NOMO-1 treated with dmso at 0.1 percent for 144 hours (cell line): ENCODE data around the gene PARPBP.
"Not testable (repeated sequence)": the region's sequence is repeated elsewhere in the genome, so short reads cannot be mapped to it uniquely, and the experiment has no call there.

Source experiments
- DNase-seq: peaks from one replicate; lab custom pipeline; 2025; ENCODE audit not compliant: unreplicated experiment; lab: John Stamatoyannopoulos, UW

The PARPBP gene, protein sequence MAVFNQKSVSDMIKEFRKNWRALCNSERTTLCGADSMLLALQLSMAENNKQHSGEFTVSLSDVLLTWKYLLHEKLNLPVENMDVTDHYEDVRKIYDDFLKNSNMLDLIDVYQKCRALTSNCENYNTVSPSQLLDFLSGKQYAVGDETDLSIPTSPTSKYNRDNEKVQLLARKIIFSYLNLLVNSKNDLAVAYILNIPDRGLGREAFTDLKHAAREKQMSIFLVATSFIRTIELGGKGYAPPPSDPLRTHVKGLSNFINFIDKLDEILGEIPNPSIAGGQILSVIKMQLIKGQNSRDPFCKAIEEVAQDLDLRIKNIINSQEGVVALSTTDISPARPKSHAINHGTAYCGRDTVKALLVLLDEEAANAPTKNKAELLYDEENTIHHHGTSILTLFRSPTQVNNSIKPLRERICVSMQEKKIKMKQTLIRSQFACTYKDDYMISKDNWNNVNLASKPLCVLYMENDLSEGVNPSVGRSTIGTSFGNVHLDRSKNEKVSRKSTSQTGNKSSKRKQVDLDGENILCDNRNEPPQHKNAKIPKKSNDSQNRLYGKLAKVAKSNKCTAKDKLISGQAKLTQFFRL

GRCh38 chr12:102119674-102120563 is at the start of gene PARPBP, which contains the start of gene NUP37:
PARPBP (plus strand) TSS chr12:102120183; CDS start chr12:102123889, 3,706 bp downstream.
NUP37 (minus strand) TSS chr12:102120114; CDS start chr12:102118518, 1,596 bp downstream.
- DNase-seq = peak; percentile 90

- DNase-seq = not testable (repeated sequence)
Observed at GRCh38 chr12:102072092-102072491, 47.9 kb upstream of the PARPBP start.

- no peak for DNase-seq
Observed at GRCh38 chr12:102080842-102081241, 39.1 kb upstream of the PARPBP start.

GRCh38 chr12:102089228-102089835 is 30.7 kb upstream of the PARPBP start:
- DNase-seq = not testable (repeated sequence)

- no peak for DNase-seq
Observed at GRCh38 chr12:102093319-102093718, 26.7 kb upstream of the PARPBP start.

DNA sequence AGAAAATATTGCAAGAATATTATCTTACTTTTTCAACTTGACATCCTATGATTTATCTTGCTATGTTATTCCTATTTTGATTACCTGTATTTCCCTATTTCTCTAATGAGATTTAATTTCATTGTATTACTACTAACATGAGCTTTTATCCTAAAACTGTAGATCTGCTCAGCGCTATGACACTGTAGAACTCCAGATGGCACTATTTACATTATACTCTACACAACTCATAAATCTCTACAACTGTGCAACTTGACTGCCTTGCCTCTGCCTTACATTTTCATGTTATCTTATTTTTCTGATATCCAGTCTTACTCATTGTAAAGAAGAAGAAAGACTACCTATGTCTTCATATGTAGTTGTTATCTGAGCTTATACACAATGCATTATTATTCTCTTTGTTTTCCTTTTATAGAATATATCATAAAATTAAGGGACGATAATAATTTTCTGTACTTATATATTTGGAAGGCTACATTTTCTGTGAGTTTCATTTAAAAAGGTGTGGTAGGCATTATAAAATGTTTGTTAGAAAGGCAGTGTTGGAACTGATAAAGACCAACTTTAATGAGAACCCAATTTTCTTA is 24.2 kb upstream of the PARPBP start:
- DNase-seq = no peak

DNA sequence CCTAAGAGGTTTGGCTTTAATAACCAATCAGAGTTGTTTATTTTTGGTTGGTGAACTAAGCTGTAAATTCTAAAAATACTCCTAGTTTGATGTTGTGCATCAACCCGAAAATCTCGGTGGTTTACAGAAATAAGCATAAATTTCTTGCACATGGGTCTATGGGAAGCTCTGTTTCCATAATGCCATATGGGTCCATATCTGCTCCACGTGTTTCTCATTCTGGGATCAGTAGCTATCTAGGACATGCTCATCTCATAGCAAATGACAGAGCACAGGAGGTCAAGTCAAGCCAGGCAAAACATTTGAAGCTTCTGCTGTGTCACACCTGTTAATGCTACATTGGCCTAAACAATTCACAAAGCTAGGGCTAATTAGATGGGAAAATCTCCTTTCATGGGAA is 23.1 kb upstream of the PARPBP start:
- no peak for DNase-seq

DNA sequence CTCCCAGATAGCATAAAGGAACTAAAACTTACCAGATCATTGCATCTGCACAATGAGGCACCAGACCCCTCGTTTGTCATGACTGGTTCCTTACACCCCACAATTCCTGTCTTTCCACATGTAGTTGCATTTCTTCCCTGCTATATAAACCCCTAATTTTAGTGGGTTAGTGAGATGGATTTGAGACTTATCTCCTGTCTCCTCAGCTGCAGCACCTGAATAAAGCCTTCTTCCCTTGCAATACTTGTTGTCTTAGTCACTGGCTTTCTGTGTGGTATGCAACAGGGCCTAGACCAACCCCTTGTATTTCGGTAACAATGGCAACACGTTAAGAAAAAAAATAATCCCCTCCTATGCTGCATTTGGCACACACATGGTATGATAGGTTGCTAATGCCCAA is 13.1 kb upstream of the PARPBP start:
- DNase-seq = no peak

GRCh38 chr12:102107970-102108369 is 12.0 kb upstream of the PARPBP start:
- no peak for DNase-seq

DNA sequence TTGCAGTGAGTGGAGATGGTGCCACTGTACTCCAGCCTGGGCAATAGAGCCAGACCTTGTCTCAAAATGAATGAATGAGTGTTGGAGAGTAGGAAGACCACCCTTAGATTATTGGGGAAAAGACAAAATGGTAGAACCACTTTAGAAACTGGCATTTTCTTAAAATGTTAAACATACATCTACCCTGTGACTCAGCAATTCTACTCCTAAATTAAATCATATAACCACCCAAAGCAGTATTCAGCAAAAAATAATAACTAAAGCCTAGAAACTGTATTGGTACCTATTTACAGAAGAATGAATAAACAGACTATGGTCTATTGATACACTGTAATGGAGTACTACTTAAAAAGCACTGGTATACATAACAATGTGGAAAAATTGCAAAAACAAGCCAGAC is 9.2 kb upstream of the PARPBP start:
- DNase-seq = no peak

- no peak for DNase-seq
Observed at GRCh38 chr12:102114212-102114611, 5.8 kb upstream of the PARPBP start.

DNA sequence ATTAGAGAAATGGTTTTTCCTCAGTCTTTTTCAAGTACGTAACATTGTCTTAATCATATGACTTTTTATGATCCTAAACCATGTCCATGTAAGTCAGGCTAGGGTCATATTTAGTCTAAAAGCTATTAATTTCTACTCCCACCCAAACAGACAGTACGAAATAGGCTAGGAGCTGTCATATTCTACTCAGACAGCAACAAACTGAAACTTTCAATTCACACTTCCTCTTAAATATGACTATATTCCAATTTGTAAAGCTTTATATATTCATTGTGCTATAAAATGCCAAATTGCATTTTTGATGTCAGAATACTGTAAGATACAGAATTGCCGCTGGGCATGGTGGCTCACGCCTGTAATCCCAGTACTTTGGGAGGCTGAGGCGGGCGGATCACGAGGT is 3.6 kb upstream of the PARPBP start:
- DNase-seq = no peak

DNA sequence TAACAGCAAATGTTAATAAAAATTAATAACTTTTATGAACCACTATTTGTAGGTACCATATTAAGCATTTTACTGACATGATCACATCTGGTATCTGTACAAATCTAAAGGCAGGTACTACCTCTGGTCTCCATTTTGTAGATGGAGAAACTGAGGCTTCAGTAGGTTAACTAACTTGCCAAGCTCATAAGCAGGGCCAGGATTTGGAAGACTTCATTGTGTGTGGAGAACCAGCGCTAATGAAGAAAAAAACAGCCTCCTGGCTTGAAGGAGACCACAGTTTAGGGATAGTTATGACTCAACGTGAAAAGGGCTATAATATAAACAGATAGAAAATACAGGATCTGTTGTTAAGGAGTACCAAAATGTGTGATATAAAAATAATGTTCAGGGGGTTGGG is 1.1 kb upstream of the PARPBP start:
- no peak for DNase-seq

- DNase-seq = no peak
Observed at GRCh38 chr12:102120564-102120873, 536 bp downstream of the PARPBP start.

DNA sequence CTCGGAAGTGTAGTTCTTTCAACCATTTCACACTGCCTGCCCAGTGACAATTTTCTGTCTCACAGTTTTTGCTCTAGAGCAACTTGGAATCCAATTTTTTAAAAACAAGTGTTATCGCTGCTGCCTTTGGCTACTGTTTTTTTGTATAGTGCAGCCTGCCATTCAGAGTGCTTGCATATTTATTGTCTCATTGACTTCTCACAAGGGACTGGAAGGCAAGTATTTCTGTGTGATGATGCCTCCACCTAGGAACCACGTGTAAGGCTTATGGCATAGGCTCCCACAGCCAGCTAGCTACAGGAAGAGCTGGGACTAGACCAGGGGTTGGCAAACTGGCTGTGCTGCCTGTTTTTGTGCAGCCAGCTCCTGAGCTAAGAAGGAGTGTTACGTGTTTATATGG is 903 bp downstream of the PARPBP start:
- DNase-seq = no peak

- not testable (repeated sequence) for DNase-seq
Observed at GRCh38 chr12:102121328-102121727, 1.3 kb downstream of the PARPBP start.

DNA sequence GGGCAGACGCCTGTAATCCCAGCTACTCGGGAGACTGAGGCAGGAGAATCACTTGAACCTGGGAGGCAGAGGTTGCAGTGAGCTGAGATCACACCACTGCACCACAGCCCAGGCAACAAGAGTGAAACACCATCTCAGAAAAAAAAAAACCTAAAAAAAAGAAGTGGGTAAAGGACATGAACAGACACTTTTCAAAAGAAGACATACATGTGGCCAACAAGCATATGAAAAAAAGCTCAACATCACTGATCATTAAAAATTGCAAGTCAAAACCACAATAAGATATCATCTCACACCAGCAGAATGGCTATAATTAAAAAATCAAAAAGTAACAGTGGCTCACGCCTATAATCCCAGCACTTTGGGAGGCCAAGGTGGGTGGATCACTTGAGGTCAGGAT is 10.7 kb downstream of the PARPBP start:
- not testable (repeated sequence) for DNase-seq

DNA sequence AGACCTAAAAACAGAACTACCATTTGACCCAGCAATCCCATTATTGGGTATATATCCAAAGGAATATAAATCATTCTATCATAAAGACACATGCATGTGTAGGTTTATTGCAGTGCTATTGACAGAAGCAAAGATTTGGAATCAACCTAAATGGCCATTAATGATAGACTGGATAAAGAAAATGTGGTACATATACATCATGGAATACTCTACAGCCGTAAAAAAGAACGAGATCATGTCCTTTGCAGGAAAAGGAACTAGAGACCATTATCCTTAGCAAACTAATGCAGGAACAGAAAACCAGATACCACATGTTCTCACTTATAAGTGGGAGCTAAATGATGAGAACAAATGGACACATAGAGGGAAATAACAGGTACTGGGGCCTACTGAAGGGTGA is 11.5 kb downstream of the PARPBP start:
- not testable (repeated sequence) for DNase-seq

DNA sequence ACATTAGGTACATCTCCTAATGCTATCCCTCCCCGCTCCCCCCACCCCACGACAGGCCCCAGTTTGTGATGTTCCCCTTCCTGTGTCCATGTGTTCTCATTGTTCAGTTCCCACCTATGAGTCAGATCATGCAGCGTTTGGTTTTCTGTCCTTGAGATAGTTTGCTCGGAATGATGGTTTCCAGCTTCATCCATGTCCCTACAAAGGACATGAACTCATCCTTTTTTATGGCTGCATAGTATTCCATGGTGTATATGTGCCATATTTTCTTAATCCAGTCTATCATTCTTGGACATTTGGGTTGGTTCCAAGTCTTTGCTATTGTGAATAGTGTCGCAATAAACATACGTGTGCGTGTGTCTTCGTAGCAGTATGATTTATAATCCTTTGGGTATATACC is 17.6 kb downstream of the PARPBP start:
- not testable (repeated sequence) for DNase-seq

- DNase-seq = not testable (repeated sequence)
Observed at GRCh38 chr12:102142866-102143373, 22.9 kb downstream of the PARPBP start.

DNA sequence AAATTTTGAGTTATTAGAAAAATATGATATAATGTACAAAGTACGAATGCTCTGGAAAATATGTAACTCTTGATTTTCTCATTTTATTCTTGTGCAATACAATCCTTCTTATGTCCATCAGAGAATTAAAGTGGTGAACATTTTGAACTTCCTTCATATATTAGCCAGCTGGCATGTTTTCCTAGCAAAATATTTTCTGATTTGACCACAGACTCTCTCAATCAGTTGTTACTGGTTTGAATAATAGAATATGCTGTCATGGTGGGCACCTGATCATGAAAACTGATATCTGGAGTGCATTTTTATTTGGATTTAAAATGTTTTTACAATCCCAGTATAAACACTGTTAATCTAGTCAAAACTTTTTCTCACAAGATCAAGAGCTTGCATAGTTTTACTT is 24.2 kb downstream of the PARPBP start:
- DNase-seq = no peak
